Measurements from ENCODE around the gene PAFAH1B1.

DNA sequence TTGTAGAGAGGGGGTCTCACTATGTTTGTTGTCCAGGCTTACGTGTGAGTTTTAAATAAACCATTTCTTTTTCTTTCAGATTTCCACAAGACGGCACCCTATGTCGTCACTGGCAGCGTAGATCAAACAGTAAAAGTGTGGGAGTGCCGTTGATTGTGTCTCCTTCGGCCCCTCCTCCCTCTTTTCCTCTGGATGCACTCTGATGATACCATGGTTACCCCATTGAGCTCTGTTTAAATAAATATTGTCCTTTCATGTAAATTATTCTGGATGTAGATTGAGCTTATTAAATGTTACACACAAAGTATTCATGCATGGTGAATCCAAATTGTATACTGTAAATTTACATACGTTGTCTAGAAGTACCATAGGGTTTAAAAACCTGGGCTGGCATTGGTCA, 88.2 kb downstream of the PAFAH1B1 start:
- TF ChIP-seq CTCF (IDR thresholded peaks at IDR 0.05) (no peak), POLR2A (IDR thresholded peaks at IDR 0.05) (no peak)

Data from heart left ventricle (tissue), 13 donors.